Spleen (tissue), 7 donors: Measurements from ENCODE around the gene PTPRN2.

ENCODE experiments used
- CTCF ChIP-seq, 11 experiments: fragments of 200-600 bp in 7 of 11; fragments of 450-650 bp in 4 of 11; sonication (generic) in 4 of 11; IDR thresholded peaks in 8 of 11; conservative IDR thresholded peaks in 3 of 11; 1 replicate in 7 of 11; 2 replicates in 4 of 11; pipeline versions ENCODE4 v1.4.0 to v1.8.0; 2016 to 2021; ENCODE audit warnings: antibody characterized with exemption in 11 of 11, inconsistent platforms in 4 of 11, mild to moderate bottlenecking in 1 of 11
- POLR2A ChIP-seq, 3 donors: fragments of 450-650 bp; IDR thresholded peaks; one replicate each; pipeline ENCODE4 v1.5.1; 2017; ENCODE audit warnings: antibody characterized with exemption in 3 of 3, mild to moderate bottlenecking in 1 of 3
- POLR2AphosphoS5 ChIP-seq, 3 donors: sonication (generic); formaldehyde crosslinking; IDR thresholded peaks; one replicate each; pipeline ENCODE4 v1.5.1; 2017; ENCODE audit warnings: antibody characterized with exemption in 3 of 3
- donor health status: DM: no; HTN: no; CAD: no; lungs with moderate emphysema.
- donor health status: DM: no; HTN: no; CAD: no.
- donor health status: DM: no; HTN: no; CAD: no.

- TF ChIP-seq POLR2AphosphoS5 (IDR thresholded peaks at IDR 0.05) (no peak), POLR2A (IDR thresholded peaks at IDR 0.05) (no peak), CTCF (IDR thresholded peaks at IDR 0.05 in 8 of 11, conservative IDR thresholded peaks at IDR 0.05 in 3 of 11) (no peak)
Measured at GRCh38 chr7:158463317-158463716, 124.3 kb downstream of the PTPRN2 start.
